NB4 (cell line): ENCODE results near the gene RBM38.

ENCODE experiments used
- CTCF ChIP-seq: IDR thresholded peaks from one replicate; pipeline ENCODE4 v1.5.1; 2012; ENCODE audit warnings: low read depth, low read length
- POLR2A ChIP-seq: IDR thresholded peaks from 2 replicates; pipeline ENCODE4 v1.6.1; 2011; ENCODE audit warnings: mild to moderate bottlenecking; ENCODE audit not compliant: insufficient read length; ENCODE audit errors: extremely low read depth

- no peak for TF ChIP-seq POLR2A
- TF ChIP-seq CTCF = no peak
Measured at GRCh38 chr20:57457243-57458095, 66.3 kb downstream of the RBM38 start.
